ENCODE data around the gene CDKL2.
"Not testable (repeated sequence)": the region's sequence is repeated elsewhere in the genome, so short reads cannot be mapped to it uniquely, and the experiment has no call there.

The CDKL2 gene

GRCh38 chr4:75547647-75548387 lies 82.5 kb downstream of the CDKL2 start:
- DNase-seq: no peak

- DNase-seq: no peak
Observed at GRCh38 chr4:75545526-75545925, 84.8 kb downstream of the CDKL2 start.

- no peak for DNase-seq
Observed at GRCh38 chr4:75544870-75545269, 85.5 kb downstream of the CDKL2 start.

GRCh38 chr4:75544220-75544619 lies 86.1 kb downstream of the CDKL2 start:
- DNase-seq: not testable (repeated sequence)

- DNase-seq: no peak
Observed at GRCh38 chr4:75542824-75543223, 87.5 kb downstream of the CDKL2 start.

- not testable (repeated sequence) for DNase-seq
Observed at GRCh38 chr4:75537308-75537707, 93.0 kb downstream of the CDKL2 start.

GRCh38 chr4:75533926-75534325 lies 96.4 kb downstream of the CDKL2 start:
- not testable (repeated sequence) for DNase-seq

GRCh38 chr4:75533339-75533887 lies 96.9 kb downstream of the CDKL2 start:
- not testable (repeated sequence) for DNase-seq

GRCh38 chr4:75531536-75532143 lies 98.7 kb downstream of the CDKL2 start:
- DNase-seq: not testable (repeated sequence)

GRCh38 chr4:75530556-75531322 lies 99.6 kb downstream of the CDKL2 start:
- DNase-seq: no peak
